ENCODE data around the gene IGIP. TPM values are rescaled to one million over a fixed set of nuclear protein-coding genes. Genes with fewer than 3 reads are reported as not detected.

IGIP gene
- polyA plus RNA-seq, 1 of the 3 experiments (the other 2 are of a cell fraction) = 0.72 TPM

DNA sequence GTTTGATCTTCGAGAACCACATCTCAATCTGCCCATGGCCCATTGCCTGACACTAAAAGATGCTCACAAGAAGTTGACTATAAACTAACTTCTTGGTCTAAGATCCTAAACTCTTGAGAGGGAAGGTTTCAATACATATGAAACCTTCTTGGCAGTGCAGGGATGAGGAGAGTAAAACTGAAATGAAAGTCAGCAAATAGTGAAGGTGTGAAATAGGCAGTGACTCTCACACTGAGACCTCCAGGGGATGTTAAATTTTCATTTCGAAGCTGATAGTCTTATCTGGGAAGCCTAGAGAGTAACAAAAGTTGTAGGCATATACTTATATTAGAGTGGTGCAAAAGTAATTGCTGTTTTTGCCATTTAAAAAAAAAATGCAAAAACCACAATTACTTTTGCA, 48.3 kb downstream of the IGIP start (continued):
- TF ChIP-seq, protein P1, sequence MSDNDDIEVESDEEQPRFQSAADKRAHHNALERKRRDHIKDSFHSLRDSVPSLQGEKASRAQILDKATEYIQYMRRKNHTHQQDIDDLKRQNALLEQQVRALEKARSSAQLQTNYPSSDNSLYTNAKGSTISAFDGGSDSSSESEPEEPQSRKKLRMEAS (IDR thresholded peaks at IDR 0.05; ENCODE audit: low read depth) = no peak
- TF ChIP-seq GATA2 (CRISPR knock-in tag; IDR thresholded peaks at IDR 0.05) = no peak
- TF ChIP-seq, protein P2, sequence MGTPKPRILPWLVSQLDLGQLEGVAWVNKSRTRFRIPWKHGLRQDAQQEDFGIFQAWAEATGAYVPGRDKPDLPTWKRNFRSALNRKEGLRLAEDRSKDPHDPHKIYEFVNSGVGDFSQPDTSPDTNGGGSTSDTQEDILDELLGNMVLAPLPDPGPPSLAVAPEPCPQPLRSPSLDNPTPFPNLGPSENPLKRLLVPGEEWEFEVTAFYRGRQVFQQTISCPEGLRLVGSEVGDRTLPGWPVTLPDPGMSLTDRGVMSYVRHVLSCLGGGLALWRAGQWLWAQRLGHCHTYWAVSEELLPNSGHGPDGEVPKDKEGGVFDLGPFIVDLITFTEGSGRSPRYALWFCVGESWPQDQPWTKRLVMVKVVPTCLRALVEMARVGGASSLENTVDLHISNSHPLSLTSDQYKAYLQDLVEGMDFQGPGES (IDR thresholded peaks at IDR 0.05; ENCODE audit: low read depth, low read length) = no peak
- TF ChIP-seq SMC3 (IDR thresholded peaks at IDR 0.05; ENCODE audit: low read depth, low read length) = no peak

DNA sequence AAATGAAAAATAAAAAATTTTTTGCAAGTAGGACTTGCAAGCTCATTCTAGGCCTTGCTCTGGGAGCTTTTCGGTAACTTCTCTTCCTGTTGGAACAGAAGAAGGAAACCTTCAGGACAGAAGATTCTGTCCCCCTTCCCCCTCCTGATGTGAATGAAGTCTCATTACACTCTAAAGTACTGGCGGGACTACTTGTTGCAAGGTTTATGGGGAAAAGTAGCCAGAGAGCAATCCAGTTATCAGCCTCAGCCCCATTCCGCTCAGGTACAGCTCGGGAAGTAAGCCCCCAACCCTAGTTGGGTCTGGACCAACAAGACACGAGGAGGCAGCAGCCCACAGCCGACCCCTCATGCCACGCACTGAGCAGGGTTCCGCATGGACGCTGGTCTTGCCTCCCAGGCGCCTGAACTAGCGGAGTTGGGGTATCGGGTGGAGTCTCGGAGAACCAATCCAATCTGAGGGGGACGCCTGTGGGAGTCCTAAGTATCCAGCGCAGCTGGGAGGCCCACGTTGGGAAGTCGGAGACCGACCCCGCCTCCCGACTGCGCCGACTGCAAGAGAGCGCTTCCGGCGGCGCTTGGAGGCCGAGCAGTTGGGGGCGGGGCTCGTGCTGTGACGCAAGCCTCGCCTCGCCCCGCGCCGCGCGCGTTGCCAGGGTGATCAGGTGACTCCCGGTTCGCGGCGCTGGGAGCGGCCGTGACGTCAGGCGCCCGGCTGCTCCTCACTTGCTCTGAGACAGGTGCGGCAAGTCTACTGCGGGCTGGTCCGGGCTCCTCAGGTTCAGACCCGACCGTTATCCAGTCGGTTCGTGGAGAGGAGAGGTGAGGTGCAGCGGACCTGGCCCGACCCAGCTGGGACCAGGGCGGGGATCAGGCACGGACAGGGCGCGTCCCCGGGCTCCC, 49.0 kb downstream of the IGIP start, which contains the start of gene CYSTM1:
Gene CYSTM1, plus strand, starts transcription at position 724 of the 902 bp plus-strand sequence. CDS start 19,278 bp downstream, outside the sequence.
- Histone ChIP-seq H3K27ac (ENCODE audit: low read depth in 2 of 2, low read length in 1 of 2) (peak within 1 kb of the TSS; percentile 77 to 78), H3K9me3 (no peaks in the 10 kb centered on the region), H3K27me3 (ENCODE audit: insufficient read depth) (no peaks in the 10 kb centered on the region), H3K9ac (peak within 1 kb of the TSS; percentile 79), H3K4me3 (ENCODE audit: low read depth in 2 of 2, low read length in 1 of 2) (peak within 1 kb of the TSS; percentile 81 to 92), H3K4me2 (peak within 1 kb of the TSS; percentile 86), H2AFZ (ENCODE audit: low read depth) (peak within 1 kb of the TSS; percentile 97), H3K36me3 (replicated peaks in 1 of 2; ENCODE audit: control insufficient read depth in 1 of 2, insufficient read depth in 2 of 2, low read length in 1 of 2) (no peaks in the 10 kb centered on the region), H3K4me1 (ENCODE audit: control insufficient read depth in 1 of 2, insufficient read depth in 2 of 2, low read depth in 1 of 2, low read length in 1 of 2) (peaks cover 0 to 7% of the 10 kb centered on the region in 2 experiments; a peak in 1 of 4 replicates), H4K20me1 (ENCODE audit: insufficient read depth) (no peaks in the 10 kb centered on the region), H3K79me2 (ENCODE audit: insufficient read depth) (no peaks in the 10 kb centered on the region; the same call in 1 of the 2 replicates), H3K9me2 (no peaks in the 10 kb centered on the region), H3F3A (replicated peaks; ENCODE audit: insufficient read depth) (peaks cover 12% of the 10 kb centered on the region)
- CTCF ChIA-PET = interaction anchor here (0.6 to 1.7 kb wide), 10 partner anchors 9 to 184 kb away, joined by 3 to 4 read pairs (median 3); partner anchors contain the start of gene HBEGF
- POLR2A ChIA-PET = interaction anchor here (0.7 to 1.5 kb wide), 3 partner anchors 27 to 172 kb away, joined by 3 to 4 read pairs (median 4); partner anchors contain the start of gene HBEGF
- WGBS (ENCODE audit: low lambda C conversion rate) = 71% methylated on average over 4 of the region's 61 CpGs
- DNase-seq = peak; percentile 93
- TF ChIP-seq, protein P2 (IDR thresholded peaks at IDR 0.05; ENCODE audit: low read depth, low read length) = no peak
- TF ChIP-seq, protein P3, sequence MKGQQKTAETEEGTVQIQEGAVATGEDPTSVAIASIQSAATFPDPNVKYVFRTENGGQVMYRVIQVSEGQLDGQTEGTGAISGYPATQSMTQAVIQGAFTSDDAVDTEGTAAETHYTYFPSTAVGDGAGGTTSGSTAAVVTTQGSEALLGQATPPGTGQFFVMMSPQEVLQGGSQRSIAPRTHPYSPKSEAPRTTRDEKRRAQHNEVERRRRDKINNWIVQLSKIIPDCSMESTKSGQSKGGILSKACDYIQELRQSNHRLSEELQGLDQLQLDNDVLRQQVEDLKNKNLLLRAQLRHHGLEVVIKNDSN (IDR thresholded peaks at IDR 0.05; ENCODE audit: borderline replicate concordance, low read depth) = peak; percentile 78
- TF ChIP-seq, protein P4, sequence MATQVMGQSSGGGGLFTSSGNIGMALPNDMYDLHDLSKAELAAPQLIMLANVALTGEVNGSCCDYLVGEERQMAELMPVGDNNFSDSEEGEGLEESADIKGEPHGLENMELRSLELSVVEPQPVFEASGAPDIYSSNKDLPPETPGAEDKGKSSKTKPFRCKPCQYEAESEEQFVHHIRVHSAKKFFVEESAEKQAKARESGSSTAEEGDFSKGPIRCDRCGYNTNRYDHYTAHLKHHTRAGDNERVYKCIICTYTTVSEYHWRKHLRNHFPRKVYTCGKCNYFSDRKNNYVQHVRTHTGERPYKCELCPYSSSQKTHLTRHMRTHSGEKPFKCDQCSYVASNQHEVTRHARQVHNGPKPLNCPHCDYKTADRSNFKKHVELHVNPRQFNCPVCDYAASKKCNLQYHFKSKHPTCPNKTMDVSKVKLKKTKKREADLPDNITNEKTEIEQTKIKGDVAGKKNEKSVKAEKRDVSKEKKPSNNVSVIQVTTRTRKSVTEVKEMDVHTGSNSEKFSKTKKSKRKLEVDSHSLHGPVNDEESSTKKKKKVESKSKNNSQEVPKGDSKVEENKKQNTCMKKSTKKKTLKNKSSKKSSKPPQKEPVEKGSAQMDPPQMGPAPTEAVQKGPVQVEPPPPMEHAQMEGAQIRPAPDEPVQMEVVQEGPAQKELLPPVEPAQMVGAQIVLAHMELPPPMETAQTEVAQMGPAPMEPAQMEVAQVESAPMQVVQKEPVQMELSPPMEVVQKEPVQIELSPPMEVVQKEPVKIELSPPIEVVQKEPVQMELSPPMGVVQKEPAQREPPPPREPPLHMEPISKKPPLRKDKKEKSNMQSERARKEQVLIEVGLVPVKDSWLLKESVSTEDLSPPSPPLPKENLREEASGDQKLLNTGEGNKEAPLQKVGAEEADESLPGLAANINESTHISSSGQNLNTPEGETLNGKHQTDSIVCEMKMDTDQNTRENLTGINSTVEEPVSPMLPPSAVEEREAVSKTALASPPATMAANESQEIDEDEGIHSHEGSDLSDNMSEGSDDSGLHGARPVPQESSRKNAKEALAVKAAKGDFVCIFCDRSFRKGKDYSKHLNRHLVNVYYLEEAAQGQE (IDR thresholded peaks at IDR 0.05; ENCODE audit: low read depth, low read length) = 0 out of 2 replicates have a peak, but pooled peaks have one; percentile 21
- TF ChIP-seq RFX5 (IDR thresholded peaks at IDR 0.05; ENCODE audit: low read length) (peak; percentile 32), RAD21 (IDR thresholded peaks at IDR 0.05; ENCODE audit: low read length) (no peak), SMC3 (IDR thresholded peaks at IDR 0.05; ENCODE audit: low read depth, low read length) (no peak), GATA2 (CRISPR knock-in tag; IDR thresholded peaks at IDR 0.05) (no peak), TAF1 (IDR thresholded peaks at IDR 0.05; ENCODE audit: borderline replicate concordance, low read depth, low read length) (peak; percentile 77; the same call in 1 of the 2 replicates), EZH2phosphoT487 (IDR thresholded peaks at IDR 0.05; ENCODE audit: borderline replicate concordance, low read depth) (no peak), CHD2 (IDR thresholded peaks at IDR 0.05; ENCODE audit: low read length, partially characterized antibody) (no peak), POLR2AphosphoS5 (IDR thresholded peaks at IDR 0.05; ENCODE audit: low read depth, low read length) (peak; percentile 69; the same call in 1 of the 2 replicates), YY1 (IDR thresholded peaks at IDR 0.05; ENCODE audit: low read depth) (no peak), MEF2A (IDR thresholded peaks at IDR 0.05; ENCODE audit: borderline replicate concordance, low read depth) (no peak), SIN3A (IDR thresholded peaks at IDR 0.05; ENCODE audit: borderline replicate concordance, low read depth, low read length) (peak; percentile 42; the same call in 1 of the 2 replicates), GABPA (IDR thresholded peaks at IDR 0.05; ENCODE audit: low read depth) (peak; percentile 50; the same call in 1 of the 2 replicates), FOSL2 (IDR thresholded peaks at IDR 0.05; ENCODE audit: borderline replicate concordance, low read depth) (no peak), EP300 (IDR thresholded peaks at IDR 0.05; ENCODE audit: borderline replicate concordance in 1 of 2, low read depth in 1 of 2, low read length in 1 of 2) (no peak), MXI1 (IDR thresholded peaks at IDR 0.05; ENCODE audit: low read depth, low read length) (peak; percentile 84)
- TF ChIP-seq, protein P5, sequence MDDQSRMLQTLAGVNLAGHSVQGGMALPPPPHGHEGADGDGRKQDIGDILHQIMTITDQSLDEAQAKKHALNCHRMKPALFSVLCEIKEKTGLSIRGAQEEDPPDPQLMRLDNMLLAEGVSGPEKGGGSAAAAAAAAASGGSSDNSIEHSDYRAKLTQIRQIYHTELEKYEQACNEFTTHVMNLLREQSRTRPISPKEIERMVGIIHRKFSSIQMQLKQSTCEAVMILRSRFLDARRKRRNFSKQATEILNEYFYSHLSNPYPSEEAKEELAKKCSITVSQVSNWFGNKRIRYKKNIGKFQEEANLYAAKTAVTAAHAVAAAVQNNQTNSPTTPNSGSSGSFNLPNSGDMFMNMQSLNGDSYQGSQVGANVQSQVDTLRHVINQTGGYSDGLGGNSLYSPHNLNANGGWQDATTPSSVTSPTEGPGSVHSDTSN (IDR thresholded peaks at IDR 0.05) = no peak
